ENCODE results near the gene THOC1. TPM values are rescaled to one million over a fixed set of nuclear protein-coding genes. Genes with fewer than 3 reads are reported as not detected.

THOC1 gene
- polyA plus RNA-seq, 1 of the 3 experiments (the other 2 are of a cell fraction), result 12.3 TPM

GRCh38 chr18:260547-260946 lies 7.3 kb downstream of the THOC1 start:
- H3K27me3 ChIP-seq (ENCODE audit: insufficient read depth), result no peaks in the 10 kb centered on the region
- ChIA-PET CTCF (no interaction called here), POLR2A (no interaction called here)
- H3K9ac ChIP-seq, result no peak overlapping the region
- H3K4me1 ChIP-seq (ENCODE audit: control insufficient read depth in 1 of 2, insufficient read depth in 2 of 2, low read depth in 1 of 2, low read length in 1 of 2), result no peaks in the 10 kb centered on the region
- H3K27ac ChIP-seq (ENCODE audit: low read depth in 2 of 2, low read length in 1 of 2), result no peak overlapping the region
- no peaks in the 10 kb centered on the region for H3F3A ChIP-seq (replicated peaks; ENCODE audit: insufficient read depth)
- no peaks in the 10 kb centered on the region for H3K9me2 ChIP-seq
- no peak overlapping the region for H3K4me3 ChIP-seq (ENCODE audit: low read depth in 2 of 2, low read length in 1 of 2)
- H3K4me2 ChIP-seq, result no peak overlapping the region
- no peaks in the 10 kb centered on the region for H4K20me1 ChIP-seq (ENCODE audit: insufficient read depth)
- no peaks in the 10 kb centered on the region for H3K9me3 ChIP-seq
- TF ChIP-seq USF2 (IDR thresholded peaks at IDR 0.05; ENCODE audit: borderline replicate concordance, low read depth, low read length) (no peak), JUND (IDR thresholded peaks at IDR 0.05) (no peak), RXRA (IDR thresholded peaks at IDR 0.05; ENCODE audit: borderline replicate concordance, low read depth) (no peak), EZH2phosphoT487 (IDR thresholded peaks at IDR 0.05; ENCODE audit: borderline replicate concordance, low read depth) (no peak), NRF1 (IDR thresholded peaks at IDR 0.05; ENCODE audit: low read depth, low read length) (no peak), POLR2AphosphoS5 (IDR thresholded peaks at IDR 0.05; ENCODE audit: low read depth, low read length) (no peak)
- no peak overlapping the region for H2AFZ ChIP-seq (ENCODE audit: low read depth)
- H3K79me2 ChIP-seq (ENCODE audit: insufficient read depth), result peaks cover 7% of the 10 kb centered on the region; the same call in 1 of the 2 replicates
- 93% methylated on average over 2 of the region's 2 CpGs for WGBS (ENCODE audit: low lambda C conversion rate)
- peaks cover 70 to 94% of the 10 kb centered on the region in 2 experiments for H3K36me3 ChIP-seq (replicated peaks in 1 of 2; ENCODE audit: control insufficient read depth in 1 of 2, insufficient read depth in 2 of 2, low read length in 1 of 2)
- DNase-seq, result no peak

DNA sequence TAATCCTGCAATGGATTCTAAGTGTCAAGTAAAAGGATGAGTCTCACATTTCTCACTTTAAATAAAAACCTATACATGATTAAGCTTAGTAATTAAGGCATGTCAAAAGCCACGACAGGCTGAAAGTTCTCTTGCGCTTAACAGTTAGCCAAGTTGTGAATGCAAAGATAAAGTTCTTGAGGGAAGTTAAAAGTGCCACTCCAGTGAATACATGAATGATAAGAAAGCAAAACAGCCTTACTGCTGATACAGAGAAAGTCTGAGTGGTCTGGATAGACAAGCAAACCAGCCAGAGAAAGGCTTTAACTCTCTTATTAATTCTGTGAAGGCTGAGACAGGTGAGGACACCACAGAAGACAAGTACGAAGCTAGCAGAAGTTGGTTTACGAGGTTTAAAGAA lies 12.7 kb downstream of the THOC1 start:
- H3K4me3 ChIP-seq (ENCODE audit: low read depth in 2 of 2, low read length in 1 of 2), result no peak overlapping the region
- H3K9me3 ChIP-seq, result no peaks in the 10 kb centered on the region
- CTCF ChIA-PET, result no interaction called here
- H3K36me3 ChIP-seq (replicated peaks in 1 of 2; ENCODE audit: control insufficient read depth in 1 of 2, insufficient read depth in 2 of 2, low read length in 1 of 2), result peaks cover 65 to 91% of the 10 kb centered on the region in 2 experiments
- H3K9ac ChIP-seq, result no peak overlapping the region
- WGBS (ENCODE audit: low lambda C conversion rate), result 95% methylated on average over 4 of the region's 4 CpGs
- H3K27ac ChIP-seq (ENCODE audit: low read depth in 2 of 2, low read length in 1 of 2), result no peak overlapping the region
- no peaks in the 10 kb centered on the region for H3K4me1 ChIP-seq (ENCODE audit: control insufficient read depth in 1 of 2, insufficient read depth in 2 of 2, low read depth in 1 of 2, low read length in 1 of 2)
- H3F3A ChIP-seq (replicated peaks; ENCODE audit: insufficient read depth), result no peaks in the 10 kb centered on the region
- no peaks in the 10 kb centered on the region for H3K27me3 ChIP-seq (ENCODE audit: insufficient read depth)
- no peak overlapping the region for H3K4me2 ChIP-seq
- no peak overlapping the region for H2AFZ ChIP-seq (ENCODE audit: low read depth)
- no peaks in the 10 kb centered on the region for H3K79me2 ChIP-seq (ENCODE audit: insufficient read depth)
- DNase-seq, result no peak
- POLR2A ChIA-PET, result interaction anchor here (1.2 kb wide), 1 partner anchor 13 kb away, joined by 5 read pairs; the partner anchor contains the start of gene THOC1
- no peaks in the 10 kb centered on the region for H4K20me1 ChIP-seq (ENCODE audit: insufficient read depth)
- no peaks in the 10 kb centered on the region for H3K9me2 ChIP-seq
- TF ChIP-seq SIN3A (IDR thresholded peaks at IDR 0.05; ENCODE audit: borderline replicate concordance, low read depth, low read length) (no peak), USF1 (IDR thresholded peaks at IDR 0.05; ENCODE audit: borderline replicate concordance, low read depth) (no peak), EP300 (IDR thresholded peaks at IDR 0.05; ENCODE audit: borderline replicate concordance in 1 of 2, low read depth in 1 of 2, low read length in 1 of 2) (no peak), RXRA (IDR thresholded peaks at IDR 0.05; ENCODE audit: borderline replicate concordance, low read depth) (no peak), FOXM1 (IDR thresholded peaks at IDR 0.05; ENCODE audit: low read depth) (no peak), FOXJ3 (CRISPR knock-in tag; IDR thresholded peaks at IDR 0.05) (no peak), REST (IDR thresholded peaks at IDR 0.05; ENCODE audit: low read depth, low read length) (no peak), RAD21 (IDR thresholded peaks at IDR 0.05; ENCODE audit: low read length) (no peak), MAX (IDR thresholded peaks at IDR 0.05; ENCODE audit: low read depth) (no peak), IRF3 (IDR thresholded peaks at IDR 0.05; ENCODE audit: low read depth, low read length) (no peak), NFIC (IDR thresholded peaks at IDR 0.05; ENCODE audit: borderline replicate concordance) (no peak), USF2 (IDR thresholded peaks at IDR 0.05; ENCODE audit: borderline replicate concordance, low read depth, low read length) (no peak)
- TF ChIP-seq, protein P1, sequence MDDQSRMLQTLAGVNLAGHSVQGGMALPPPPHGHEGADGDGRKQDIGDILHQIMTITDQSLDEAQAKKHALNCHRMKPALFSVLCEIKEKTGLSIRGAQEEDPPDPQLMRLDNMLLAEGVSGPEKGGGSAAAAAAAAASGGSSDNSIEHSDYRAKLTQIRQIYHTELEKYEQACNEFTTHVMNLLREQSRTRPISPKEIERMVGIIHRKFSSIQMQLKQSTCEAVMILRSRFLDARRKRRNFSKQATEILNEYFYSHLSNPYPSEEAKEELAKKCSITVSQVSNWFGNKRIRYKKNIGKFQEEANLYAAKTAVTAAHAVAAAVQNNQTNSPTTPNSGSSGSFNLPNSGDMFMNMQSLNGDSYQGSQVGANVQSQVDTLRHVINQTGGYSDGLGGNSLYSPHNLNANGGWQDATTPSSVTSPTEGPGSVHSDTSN (IDR thresholded peaks at IDR 0.05), result no peak
